Spleen (tissue), 11 donors: ENCODE results near the gene NME1. TPM values are rescaled to one million over a fixed set of nuclear protein-coding genes. Genes with fewer than 3 reads are reported as not detected.

Experiments
- DNase-seq: peaks from one replicate; pipeline ENCODE4 v3.0.0-alpha.2; 2020
- H3K27ac ChIP-seq, 8 donors: fragments of 200-600 bp; sonication (generic) in 7 of 8; 1 replicate in 4 of 8; 2 replicates in 4 of 8; pipeline versions ENCODE4 v1.5.0 to v1.8.0; 2016 to 2021; ENCODE audit warnings: inconsistent platforms in 4 of 8, mild to moderate bottlenecking in 4 of 8, moderate library complexity in 1 of 8
- H3K27me3 ChIP-seq, 7 donors: fragments of 200-600 bp; sonication (generic) in 6 of 7; replicated peaks in 1 of 7; 1 replicate in 4 of 7; 2 replicates in 3 of 7; pipeline versions ENCODE4 v1.5.0 to v1.8.0; 2016 to 2021; ENCODE audit warnings: inconsistent platforms in 3 of 7, mild to moderate bottlenecking in 1 of 7
- H3K36me3 ChIP-seq, 6 donors: fragments of 200-600 bp; sonication (generic) in 5 of 6; 1 replicate in 4 of 6; 2 replicates in 2 of 6; pipeline versions ENCODE4 v1.5.0 to v1.8.0; 2016 to 2021; ENCODE audit warnings: inconsistent platforms in 2 of 6
- H3K4me1 ChIP-seq, 6 donors: fragments of 200-600 bp; sonication (generic) in 5 of 6; 1 replicate in 3 of 6; 2 replicates in 3 of 6; pipeline versions ENCODE4 v1.5.0 to v1.8.0; 2016 to 2021; ENCODE audit warnings: inconsistent platforms in 3 of 6
- H3K4me3 ChIP-seq, 8 donors: fragments of 200-600 bp; sonication (generic) in 7 of 8; 1 replicate in 4 of 8; 2 replicates in 4 of 8; pipeline versions ENCODE4 v1.5.0 to v1.8.0; 2016 to 2021; ENCODE audit warnings: inconsistent platforms in 4 of 8, mild to moderate bottlenecking in 4 of 8, moderate library complexity in 2 of 8
- H3K9me3 ChIP-seq, 8 donors: fragments of 200-600 bp; sonication (generic) in 7 of 8; 1 replicate in 4 of 8; 2 replicates in 4 of 8; pipeline versions ENCODE4 v1.5.0 to v1.8.0; 2016 to 2021; ENCODE audit warnings: inconsistent platforms in 4 of 8
- CTCF ChIP-seq, 11 experiments: fragments of 200-600 bp in 7 of 11; fragments of 450-650 bp in 4 of 11; sonication (generic) in 4 of 11; IDR thresholded peaks in 8 of 11; conservative IDR thresholded peaks in 3 of 11; 1 replicate in 7 of 11; 2 replicates in 4 of 11; pipeline versions ENCODE4 v1.4.0 to v1.8.0; 2016 to 2021; ENCODE audit warnings: antibody characterized with exemption in 11 of 11, inconsistent platforms in 4 of 11, mild to moderate bottlenecking in 1 of 11
- POLR2A ChIP-seq, 3 donors: fragments of 450-650 bp; IDR thresholded peaks; one replicate each; pipeline ENCODE4 v1.5.1; 2017; ENCODE audit warnings: antibody characterized with exemption in 3 of 3, mild to moderate bottlenecking in 1 of 3
- POLR2AphosphoS5 ChIP-seq, 3 donors: sonication (generic); formaldehyde crosslinking; IDR thresholded peaks; one replicate each; pipeline ENCODE4 v1.5.1; 2017; ENCODE audit warnings: antibody characterized with exemption in 3 of 3
- WGBS, 5 donors: extraction: QIAGEN DNeasy Blood & Tissue Kit in 3 of 5; methylation state at CpG; one replicate each; pipeline versions ENCODE4 v1.1.5 to v1.1.7; 2013 to 2018; 5-methylcytosine and 5-hydroxymethylcytosine counted together
- intact Hi-C: fragments of 100-400 bp; cut with DNase I; formaldehyde crosslinking; loops from one replicate; pipeline ENCODE4 v1.15.0; 2023; ENCODE audit warnings: low total_unique reads
- polyA plus RNA-seq, 3 donors: library from polyadenylated mRNA; stranded (reverse); fragments of 200-250 nt; gene quantifications; one replicate each; pipeline ENCODE4 v1.2.1, GENCODE V29; 2013
- total RNA-seq, 7 donors: library from RNA; depleted of rRNA in 3 of 7; stranded (reverse); fragments of >200 nt in 3 of 7; fragmentation: NEBNext Ultra II Directional in 4 of 7; extraction: Animal tissue kit (Norgen Biotek cat#: 25700) in 4 of 7; gene quantifications; one replicate each; pipeline versions ENCODE4 v1.1.0 to v1.2.1, GENCODE V29; 2016 to 2021
- donor health status: healthy with polysubstance abuse.
- donor health status: DM: no; HTN: no; CAD: no; lungs with moderate emphysema.
- donor health status: DM: no; HTN: no; CAD: no.
- donor health status: Bipolar disorder and iron deficiency.
- donor health status: healthy.
- donor health status: DM: no; HTN: no; CAD: no.
- donor health status: DM: yes; HTN: yes; CAD: no.

The NME1 gene
- total and polyA plus RNA-seq, 10 donors, result 21.2 to 142 (median 40.6) TPM

- Histone ChIP-seq H3K9me3 (no peaks in the 10 kb centered on the region), H3K4me3 (peak overlapping the region; percentile 88 to 99 (median 96)), H3K4me1 (peaks cover 0 to 34% (median 23%) of the 10 kb centered on the region in 6 donors), H3K27ac (peak overlapping the region; percentile 86 to 96 (median 93)), H3K36me3 (peaks cover 0 to 56% (median 37%) of the 10 kb centered on the region in 6 donors), H3K27me3 (no peaks in the 10 kb centered on the region)
- DNase-seq, result no peak
- TF ChIP-seq POLR2AphosphoS5 (IDR thresholded peaks at IDR 0.05) (no peak), POLR2A (IDR thresholded peaks at IDR 0.05) (no peak), CTCF (IDR thresholded peaks at IDR 0.05 in 8 of 11, conservative IDR thresholded peaks at IDR 0.05 in 3 of 11) (no peak)
- intact Hi-C loops, result loop anchor here (5.0 kb wide), 1 partner anchor 97 kb away; the partner anchor contains the start of genes MBTD1 and UTP18
- WGBS, 5 donors, result 14 to 23% (median 18%) methylated on average over 21 of the region's 21 CpGs
These were observed 12.4 kb downstream of the NME1 start for GRCh38 chr17:51165680-51166197.

- H3K4me1 ChIP-seq, result peaks cover 0 to 34% (median 23%) of the 10 kb centered on the region in 6 donors
- no peaks in the 10 kb centered on the region for H3K9me3 ChIP-seq
- WGBS, 5 donors, result 0% methylated on average over 7 to 98 of the region's 98 CpGs
- intact Hi-C loops, result loop anchor here (5.0 kb wide), 1 partner anchor 96 kb away; the partner anchor contains the start of genes MBTD1 and UTP18
- H3K36me3 ChIP-seq, result peaks cover 0 to 56% (median 37%) of the 10 kb centered on the region in 6 donors
- no peaks in the 10 kb centered on the region for H3K27me3 ChIP-seq
- peak within 1 kb of the TSS; percentile 88 to 99 (median 96) for H3K4me3 ChIP-seq
- peak within 1 kb of the TSS; percentile 86 to 96 (median 93) for H3K27ac ChIP-seq
- no peak for TF ChIP-seq CTCF (IDR thresholded peaks at IDR 0.05 in 8 of 11, conservative IDR thresholded peaks at IDR 0.05 in 3 of 11)
- TF ChIP-seq POLR2A (IDR thresholded peaks at IDR 0.05), result peak in 1 of 3 donors; percentile 41
- TF ChIP-seq POLR2AphosphoS5 (IDR thresholded peaks at IDR 0.05), result peak; percentile 78 to 87 (median 85)
- DNase-seq, result peak; percentile 95
These were observed 13.0 kb downstream of the NME1 start, which contains the start of gene NME2 for GRCh38 chr17:51166198-51166986. TSS of gene NME2 (plus strand) at chr17:51166411. CDS start at chr17:51166831, 420 bp downstream.

GRCh38 chr17:51166987-51167931 lies 13.9 kb downstream of the NME1 start:
- H3K4me1 ChIP-seq, result peaks cover 0 to 34% (median 23%) of the 10 kb centered on the region in 6 donors
- intact Hi-C loops, result loop anchor here (5.0 kb wide), 1 partner anchor 95 kb away; the partner anchor contains the start of genes MBTD1 and UTP18
- no peaks in the 10 kb centered on the region for H3K27me3 ChIP-seq
- peaks cover 2 to 56% (median 38%) of the 10 kb centered on the region in 6 donors for H3K36me3 ChIP-seq
- H3K4me3 ChIP-seq, result peak overlapping the region; percentile 88 to 99 (median 96)
- 15 to 16% (median 15%) methylated on average over 40 to 42 of the region's 42 CpGs for WGBS, 5 donors
- TF ChIP-seq POLR2A (IDR thresholded peaks at IDR 0.05), result no peak
- TF ChIP-seq CTCF (IDR thresholded peaks at IDR 0.05 in 8 of 11, conservative IDR thresholded peaks at IDR 0.05 in 3 of 11), result peak; percentile 41 to 90 (median 79)
- no peaks in the 10 kb centered on the region for H3K9me3 ChIP-seq
- peak; percentile 90 for DNase-seq
- H3K27ac ChIP-seq, result peak overlapping the region; percentile 86 to 96 (median 93)
